Testis (tissue), 2 donors: ENCODE measurements around the gene RUBCN.

Source experiments
- CTCF ChIP-seq, 3 experiments: fragments of 450-650 bp in 2 of 3; fragments of 200-600 bp in 1 of 3; sonication (generic) in 1 of 3; IDR thresholded peaks; one replicate each; pipeline ENCODE4 v1.5.1; 2016 to 2019; ENCODE audit warnings: antibody characterized with exemption in 3 of 3, mild to moderate bottlenecking in 2 of 3, moderate library complexity in 1 of 3
- POLR2A ChIP-seq: fragments of 450-650 bp; IDR thresholded peaks from one replicate; pipeline ENCODE4 v1.6.1; 2017; ENCODE audit warnings: antibody characterized with exemption, mild to moderate bottlenecking, moderate library complexity

DNA sequence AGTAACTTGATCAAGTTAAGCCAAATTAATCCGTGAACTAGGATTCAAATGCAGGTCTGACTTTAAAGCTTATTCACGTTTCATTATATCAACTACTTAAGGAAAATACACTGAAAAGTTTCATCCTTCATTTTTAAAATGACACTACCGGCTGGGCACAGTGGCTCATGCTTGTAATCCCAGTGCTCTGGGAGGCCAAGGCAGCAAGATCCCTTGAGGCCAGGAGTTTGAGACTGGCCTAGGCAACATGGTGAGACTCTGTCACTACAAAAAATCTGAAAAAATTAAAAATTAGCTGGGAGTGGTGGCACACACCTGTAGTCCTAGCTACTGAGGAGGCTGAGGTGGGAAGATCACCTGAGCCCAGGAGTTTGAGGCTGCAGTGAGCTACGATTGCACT lies 3.7 kb downstream of the RUBCN start:
- TF ChIP-seq CTCF (IDR thresholded peaks at IDR 0.05) (no peak), POLR2A (no peak)
